A549 (cell line): ENCODE data around the gene RAB37. TPM values are rescaled to one million over a fixed set of nuclear protein-coding genes. Genes with fewer than 3 reads are reported as not detected.

ENCODE experiments used
- ATAC-seq, 2 experiments: fragments of 200-7000 bp in 1 of 2; fragments of >200 bp in 1 of 2; cut with Nextera tagmentation in 1 of 2; cut with Tn5 transposase in 1 of 2; 3 replicates each; pipeline versions ENCODE4 v1.8.0 to v1.9.1; 2018 to 2020; ENCODE audit warnings: mild to moderate bottlenecking in 1 of 2, moderate library complexity in 1 of 2
- CTCF ChIA-PET: fragments of 300-600 bp; sonication (Branson Sonifier 250); formaldehyde crosslinking; extraction: SDS; loops from one replicate; lab custom pipeline; 2021; ENCODE audit warnings: antibody characterized with exemption, inconsistent platforms; lab: Yijun Ruan, JAX
- POLR2A ChIA-PET: fragments of 350-600 bp; formaldehyde crosslinking; extraction: SDS; loops from one replicate; lab custom pipeline; 2021; ENCODE audit warnings: antibody characterized with exemption, inconsistent platforms; lab: Yijun Ruan, JAX
- DNase-seq, 2 experiments: peaks; one replicate each; pipeline versions ENCODE4 v3.0.0 to v3.0.0-alpha.2; 2011 to 2016; ENCODE audit warnings: low read depth in 1 of 2, low spot score in 1 of 2
- FAIRE-seq: peaks from 2 replicates; lab custom pipeline; 2011; peaks lifted over from hg19 to GRCh38; lab: Jason Lieb, UNC
- H3K27ac ChIP-seq, 2 experiments: fragments of >200 bp; sonication (Bioruptor Twin); formaldehyde crosslinking; 3 replicates each; pipeline ENCODE4 v1.5.1; 2016 to 2017
- H3K4me1 ChIP-seq: fragments of >200 bp; sonication (Bioruptor Twin); formaldehyde crosslinking; 3 replicates; pipeline ENCODE4 v1.6.1; 2016
- H3K4me2 ChIP-seq: fragments of >200 bp; sonication (Bioruptor Twin); formaldehyde crosslinking; 3 replicates; pipeline ENCODE4 v1.6.1; 2016
- H3K4me3 ChIP-seq: fragments of >200 bp; sonication (Bioruptor Twin); formaldehyde crosslinking; 3 replicates; pipeline ENCODE4 v1.5.1; 2016
- H3K9me3 ChIP-seq: fragments of >200 bp; sonication (Bioruptor Twin); formaldehyde crosslinking; 3 replicates; pipeline ENCODE4 v1.6.1; 2016
- ATOH8 ChIP-seq: fragments of 250-450 bp; sonication (Bioruptor Pico); IDR thresholded peaks from 2 replicates; pipeline ENCODE4 v1.5.0; 2020; ENCODE audit warnings: low read depth, mild to moderate bottlenecking, moderate library complexity
- BCL3 ChIP-seq: fragments of >200 bp; sonication (Bioruptor Twin); formaldehyde crosslinking; IDR thresholded peaks from 3 replicates; pipeline ENCODE4 v1.6.1; 2016
- CBX2 ChIP-seq: fragments of 200-600 bp; sonication (generic); IDR thresholded peaks from 2 replicates; pipeline ENCODE4 v1.6.1; 2016; ENCODE audit warnings: low read depth, mild to moderate bottlenecking, borderline replicate concordance
- CBX8 ChIP-seq: fragments of 200-600 bp; sonication (generic); IDR thresholded peaks from 2 replicates; pipeline ENCODE4 v1.6.1; 2016
- CEBPB ChIP-seq, 2 experiments: fragments of >200 bp in 1 of 2; sonication (Bioruptor Twin) in 1 of 2; formaldehyde crosslinking in 1 of 2; IDR thresholded peaks; 2 replicates each; pipeline ENCODE4 v1.6.1; 2012 to 2016
- CHD4 ChIP-seq: fragments of 200-600 bp; sonication (generic); IDR thresholded peaks from 2 replicates; pipeline ENCODE4 v1.6.1; 2016; ENCODE audit warnings: antibody characterized with exemption, mild to moderate bottlenecking, borderline replicate concordance
- E2F6 ChIP-seq: IDR thresholded peaks from 2 replicates; pipeline ENCODE4 v1.6.1; 2012; ENCODE audit warnings: low read depth, borderline replicate concordance
- EHF ChIP-seq: fragments of 250-450 bp; sonication (Bioruptor Pico); IDR thresholded peaks from 2 replicates; pipeline ENCODE4 v1.5.0; 2020; ENCODE audit warnings: mild to moderate bottlenecking
- EHMT2 ChIP-seq: fragments of 200-600 bp; sonication (generic); IDR thresholded peaks from 2 replicates; pipeline ENCODE4 v1.6.1; 2016; ENCODE audit warnings: antibody characterized with exemption, low read depth, mild to moderate bottlenecking, moderate library complexity
- ESRRA ChIP-seq: fragments of 150-350 bp; IDR thresholded peaks from 2 replicates; pipeline ENCODE4 v1.6.1; 2014; ENCODE audit warnings: mild to moderate bottlenecking, low read length, borderline replicate concordance
- GATA3 ChIP-seq: IDR thresholded peaks from 2 replicates; pipeline ENCODE4 v1.6.1; 2012; ENCODE audit warnings: borderline replicate concordance
- HES2 ChIP-seq: fragments of >200 bp; sonication (Bioruptor Twin); formaldehyde crosslinking; IDR thresholded peaks from 2 replicates; pipeline ENCODE4 v1.6.1; 2016
- HEYL ChIP-seq: fragments of 250-450 bp; sonication (Bioruptor Pico); IDR thresholded peaks from 2 replicates; pipeline ENCODE4 v1.8.0; 2021; ENCODE audit warnings: mild to moderate bottlenecking, moderate library complexity
- HOXA7 ChIP-seq: fragments of 250-450 bp; sonication (Bioruptor Pico); IDR thresholded peaks from 2 replicates; pipeline ENCODE4 v1.5.0; 2020; ENCODE audit warnings: mild to moderate bottlenecking, moderate library complexity
- HOXB13 ChIP-seq: fragments of 250-450 bp; sonication (Bioruptor Pico); IDR thresholded peaks from 2 replicates; pipeline ENCODE4 v1.5.0; 2020; ENCODE audit warnings: low read depth, mild to moderate bottlenecking, moderate library complexity
- JUNB ChIP-seq: fragments of >200 bp; sonication (Bioruptor Twin); formaldehyde crosslinking; IDR thresholded peaks from 2 replicates; pipeline ENCODE4 v1.6.1; 2016
- KDM1A ChIP-seq: fragments of 200-600 bp; sonication (generic); IDR thresholded peaks from 2 replicates; pipeline ENCODE4 v1.6.1; 2016; ENCODE audit warnings: low read depth, mild to moderate bottlenecking
- NPAS2 ChIP-seq: fragments of 250-450 bp; sonication (Bioruptor Pico); IDR thresholded peaks from 2 replicates; pipeline ENCODE4 v1.8.0; 2022; ENCODE audit warnings: mild to moderate bottlenecking, moderate library complexity, borderline replicate concordance
- PBX3 ChIP-seq: IDR thresholded peaks from 2 replicates; pipeline ENCODE4 v1.6.1; 2012
- POLR2A ChIP-seq: IDR thresholded peaks from 2 replicates; pipeline ENCODE4 v1.6.1; 2012; ENCODE audit warnings: mild to moderate bottlenecking, low read length
- POLR2AphosphoS2 ChIP-seq: conservative IDR thresholded peaks from 2 replicates; pipeline ENCODE4 v1.6.1; 2012; ENCODE audit warnings: low read length, improper control_type of control experiment, inconsistent platforms
- RCOR1 ChIP-seq: fragments of 150-350 bp; IDR thresholded peaks from 2 replicates; pipeline ENCODE4 v1.6.1; 2014; ENCODE audit warnings: antibody characterized with exemption, low read length, low read depth
- REST ChIP-seq: fragments of 200-600 bp; sonication (generic); IDR thresholded peaks from 2 replicates; pipeline ENCODE4 v1.6.1; 2016; ENCODE audit warnings: antibody characterized with exemption, mild to moderate bottlenecking, moderate library complexity
- RNF2 ChIP-seq: fragments of 200-600 bp; sonication (generic); IDR thresholded peaks from 2 replicates; pipeline ENCODE4 v1.6.1; 2016; ENCODE audit warnings: low read depth, mild to moderate bottlenecking, antibody characterized with exemption, moderate library complexity, borderline replicate concordance
- TFCP2L1 ChIP-seq: fragments of 250-450 bp; sonication (Bioruptor Pico); IDR thresholded peaks from 2 replicates; pipeline ENCODE4 v1.5.0; 2021; ENCODE audit warnings: mild to moderate bottlenecking
- TP53 ChIP-seq: fragments of 250-450 bp; sonication (Bioruptor Pico); IDR thresholded peaks from 2 replicates; pipeline ENCODE4 v1.5.0; 2021; ENCODE audit warnings: mild to moderate bottlenecking, moderate library complexity
- USF2 ChIP-seq: fragments of 450-650 bp; IDR thresholded peaks from 2 replicates; pipeline ENCODE4 v1.6.1; 2014; ENCODE audit warnings: antibody characterized with exemption
- ZC3H11A ChIP-seq: fragments of 450-650 bp; IDR thresholded peaks from 2 replicates; pipeline ENCODE4 v1.6.1; 2014; ENCODE audit warnings: antibody characterized with exemption, mild to moderate bottlenecking
- WGBS: methylation state at CpG from one replicate; pipeline ENCODE4 v1.1.6; 2017; ENCODE audit errors: missing lambda C conversion rate; 5-methylcytosine and 5-hydroxymethylcytosine counted together
- polyA plus RNA-seq, 4 experiments: library from polyadenylated mRNA; depleted of rRNA in 3 of 4; stranded (reverse); fragments of >200 nt; fragmentation: RNase III in 1 of 4; extraction: RNeasy Plus Mini Kit Qiagen cat#74134 plus additional on column Dnase treatment in 1 of 4; gene quantifications; 2 replicates in 3 of 4; 3 replicates in 1 of 4; pipeline ENCODE4 v1.2.3, GENCODE V29; 2011 to 2017

Gene RAB37
- polyA plus RNA-seq, 2 of the 4 experiments (the other 2 are of a cell fraction) = 2.4 to 15.8 TPM

GRCh38 chr17:74704544-74704943 lies 32.5 kb upstream of the RAB37 start:
- Histone ChIP-seq H3K4me2 (no peak overlapping the region), H3K4me3 (no peak overlapping the region), H3K27ac (no peak overlapping the region), H3K9me3 (no peaks in the 10 kb centered on the region)
- ChIA-PET CTCF (interaction anchor here (0.8 to 1.5 kb wide), 4 partner anchors 11 to 138 kb away, joined by 3 to 4 read pairs (median 4); no protein-coding TSS in a partner anchor), POLR2A (no interaction called here)
- no peak; a peak in 1 of 6 replicates for ATAC-seq
- TF ChIP-seq EHMT2 (no peak), HES2 (no peak), HOXB13 (CRISPR knock-in tag) (no peak), CBX2 (no peak), PBX3 (no peak), CHD4 (no peak), POLR2A (no peak), TP53 (CRISPR knock-in tag) (no peak), NPAS2 (no peak), USF2 (no peak), EHF (no peak), E2F6 (no peak), REST (no peak), KDM1A (no peak), ATOH8 (CRISPR knock-in tag) (no peak), RNF2 (no peak), CBX8 (no peak)
- TF ChIP-seq, all 56 proteins: peak for 0
- DNase-seq (no peak), FAIRE-seq (no peak)
- WGBS = 58% methylated on average over 8 of the region's 8 CpGs
- no peaks in the 10 kb centered on the region for H3K4me1 ChIP-seq

GRCh38 chr17:74711058-74711824 lies 25.8 kb upstream of the RAB37 start:
- ChIA-PET POLR2A (no interaction called here), CTCF (interaction anchor here (0.7 to 1.5 kb wide), 3 partner anchors 27 to 356 kb away, joined by 3 read pairs; no protein-coding TSS in a partner anchor)
- H3K4me2 ChIP-seq = no peak overlapping the region
- FAIRE-seq (no peak), DNase-seq (no peak), ATAC-seq (peak; percentile 51 to 53; a peak in 4 of 6 replicates)
- no peak overlapping the region for H3K4me3 ChIP-seq
- TF ChIP-seq HOXA7 (no peak), USF2 (no peak), ESRRA (no peak), CEBPB (IDR thresholded peaks at IDR 0.05) (no peak), ZC3H11A (no peak), EHF (no peak), BCL3 (no peak), TFCP2L1 (CRISPR knock-in tag) (no peak), HEYL (CRISPR knock-in tag) (no peak), GATA3 (no peak), JUNB (no peak), POLR2AphosphoS2 (no peak), KDM1A (no peak), HOXB13 (CRISPR knock-in tag) (no peak), RCOR1 (no peak)
- H3K27ac ChIP-seq = no peak overlapping the region
- H3K4me1 ChIP-seq = no peaks in the 10 kb centered on the region
- 25% methylated on average over 12 of the region's 12 CpGs for WGBS
- H3K9me3 ChIP-seq = no peaks in the 10 kb centered on the region
